Transverse colon (tissue), 4 donors: ENCODE results near the gene UBN1. TPM values are rescaled to one million over a fixed set of nuclear protein-coding genes. Genes with fewer than 3 reads are reported as not detected.

Experiments used
- DNase-seq: peaks from one replicate; pipeline ENCODE4 v3.0.0-alpha.2; 2019
- H3K27ac ChIP-seq, 4 donors: fragments of 200-600 bp; sonication (generic); 2 replicates each; pipeline ENCODE4 v1.5.1; 2016 to 2018; ENCODE audit warnings: inconsistent platforms in 4 of 4
- H3K27me3 ChIP-seq: fragments of 200-600 bp; sonication (generic); 2 replicates; pipeline ENCODE4 v1.5.1; 2017; ENCODE audit warnings: inconsistent platforms
- H3K36me3 ChIP-seq, 4 donors: fragments of 200-600 bp; sonication (generic); 2 replicates each; pipeline ENCODE4 v1.5.1; 2017 to 2019; ENCODE audit warnings: inconsistent platforms in 4 of 4
- H3K4me1 ChIP-seq, 4 donors: fragments of 200-600 bp; sonication (generic); 2 replicates each; pipeline ENCODE4 v1.5.1; 2017 to 2020; ENCODE audit warnings: inconsistent platforms in 4 of 4
- H3K4me3 ChIP-seq, 4 donors: fragments of 200-600 bp; sonication (generic); 1 replicate in 1 of 4; 2 replicates in 3 of 4; pipeline versions ENCODE4 v1.5.1 to v1.6.1; 2017 to 2019; ENCODE audit warnings: inconsistent platforms in 4 of 4
- H3K9me3 ChIP-seq, 2 donors: fragments of 200-600 bp; sonication (generic); 2 replicates each; pipeline ENCODE4 v1.5.1; 2017 to 2019; ENCODE audit warnings: inconsistent platforms in 2 of 2
- CTCF ChIP-seq, 5 experiments: fragments of 200-600 bp in 3 of 5; fragments of 450-650 bp in 2 of 5; sonication (generic) in 3 of 5; IDR thresholded peaks; 1 replicate in 2 of 5; 2 replicates in 3 of 5; pipeline ENCODE4 v1.5.1; 2016 to 2017; ENCODE audit warnings: antibody characterized with exemption in 5 of 5, inconsistent platforms in 3 of 5, mild to moderate bottlenecking in 2 of 5, moderate library complexity in 1 of 5
- EP300 ChIP-seq: sonication (generic); formaldehyde crosslinking; IDR thresholded peaks from one replicate; pipeline ENCODE4 v1.6.1; 2017; ENCODE audit warnings: antibody characterized with exemption, low read depth
- POLR2A ChIP-seq: fragments of 450-650 bp; IDR thresholded peaks from one replicate; pipeline ENCODE4 v1.6.1; 2016; ENCODE audit warnings: antibody characterized with exemption, mild to moderate bottlenecking, moderate library complexity
- POLR2AphosphoS5 ChIP-seq, 3 donors: sonication (generic); formaldehyde crosslinking; IDR thresholded peaks; one replicate each; pipeline ENCODE4 v1.6.1; 2016; ENCODE audit warnings: antibody characterized with exemption in 3 of 3
- WGBS, 2 donors: methylation state at CpG; one replicate each; pipeline ENCODE4 v1.1.5; 2018; ENCODE audit warnings: low coverage in 1 of 2; 5-methylcytosine and 5-hydroxymethylcytosine counted together
- in situ Hi-C, 4 donors: fragments of 200-750 bp; cut with MboI; loops; one replicate each; pipeline versions ENCODE4 v1.15.0 to v1.15.1; 2017; ENCODE audit warnings: low sequenced_read_pairs in 3 of 4, low pct_ligation_motif_present in 1 of 4, low pct_unique_long_range_greater_than_20kb in 1 of 4
- intact Hi-C: fragments of 100-400 bp; cut with DNase I; formaldehyde crosslinking; loops from one replicate; pipeline ENCODE4 v1.15.1; 2023; ENCODE audit warnings: low total_unique reads
- total RNA-seq, 4 donors: library from RNA; depleted of rRNA; stranded (reverse); fragments of >200 nt; gene quantifications; one replicate each; pipeline ENCODE4 v1.1.0, GENCODE V29; 2016

Gene UBN1
- total RNA-seq, 4 donors from 2014 or later, result 33.6 to 60.2 (median 53.0) TPM

GRCh38 chr16:4806280-4806679, 41.0 kb upstream of the UBN1 start:
- intact Hi-C loops, result no loop called here
- WGBS, 2 donors, result 89 to 100% methylated on average over 3 to 6 of the region's 6 CpGs
- Histone ChIP-seq H3K4me3 (no peak overlapping the region), H3K9me3 (no peaks in the 10 kb centered on the region), H3K36me3 (peaks cover 0 to 48% (median 16%) of the 10 kb centered on the region in 4 donors), H3K27ac (no peak overlapping the region), H3K4me1 (peaks cover 4 to 20% (median 16%) of the 10 kb centered on the region in 4 donors), H3K27me3 (no peaks in the 10 kb centered on the region)
- TF ChIP-seq CTCF (IDR thresholded peaks at IDR 0.05), result no peak
- TF ChIP-seq POLR2AphosphoS5 (IDR thresholded peaks at IDR 0.05), result no peak
- TF ChIP-seq POLR2A, result no peak
- no peak for TF ChIP-seq EP300
- no peak for DNase-seq
- in situ Hi-C loops, result no loop called here

- Histone ChIP-seq H3K27me3 (no peaks in the 10 kb centered on the region), H3K4me3 (no peak overlapping the region), H3K27ac (no peak overlapping the region), H3K36me3 (peaks cover 0 to 56% (median 25%) of the 10 kb centered on the region in 4 donors), H3K9me3 (no peaks in the 10 kb centered on the region), H3K4me1 (peaks cover 0 to 15% (median 0%) of the 10 kb centered on the region in 4 donors)
- in situ Hi-C loops, result no loop called here
- TF ChIP-seq POLR2A (no peak), POLR2AphosphoS5 (IDR thresholded peaks at IDR 0.05) (no peak), CTCF (IDR thresholded peaks at IDR 0.05) (no peak), EP300 (no peak)
- intact Hi-C loops, result no loop called here
- WGBS, 2 donors, result 96% methylated on average over 3 of the region's 3 CpGs; no CpG with 5 or more reads in 1 of the 2 donors
- no peak for DNase-seq
These were observed 36.0 kb upstream of the UBN1 start for GRCh38 chr16:4811242-4811641.

GRCh38 chr16:4811773-4812172, 35.5 kb upstream of the UBN1 start:
- Histone ChIP-seq H3K4me1 (peaks cover 0 to 15% (median 0%) of the 10 kb centered on the region in 4 donors), H3K27ac (no peak overlapping the region), H3K27me3 (no peaks in the 10 kb centered on the region), H3K36me3 (peaks cover 0 to 59% (median 27%) of the 10 kb centered on the region in 4 donors), H3K4me3 (no peak overlapping the region), H3K9me3 (no peaks in the 10 kb centered on the region)
- DNase-seq, result no peak
- TF ChIP-seq EP300 (no peak), POLR2A (no peak), POLR2AphosphoS5 (IDR thresholded peaks at IDR 0.05) (no peak), CTCF (IDR thresholded peaks at IDR 0.05) (no peak)
- in situ Hi-C loops, result no loop called here
- intact Hi-C loops, result no loop called here
- 91% methylated on average over 9 of the region's 9 CpGs; no CpG with 5 or more reads in 1 of the 2 donors for WGBS, 2 donors

GRCh38 chr16:4813251-4814003, 33.9 kb upstream of the UBN1 start:
- peaks cover 0 to 15% (median 0%) of the 10 kb centered on the region in 4 donors for H3K4me1 ChIP-seq
- H3K27me3 ChIP-seq, result no peaks in the 10 kb centered on the region
- H3K4me3 ChIP-seq, result no peak overlapping the region
- in situ Hi-C loops, result no loop called here
- H3K27ac ChIP-seq, result peak overlapping the region; percentile 48 to 64 (median 54)
- intact Hi-C loops, result no loop called here
- H3K36me3 ChIP-seq, result peaks cover 0 to 59% (median 26%) of the 10 kb centered on the region in 4 donors
- DNase-seq, result no peak
- TF ChIP-seq CTCF (IDR thresholded peaks at IDR 0.05), result no peak
- TF ChIP-seq EP300, result no peak
- TF ChIP-seq POLR2A, result no peak
- TF ChIP-seq POLR2AphosphoS5 (IDR thresholded peaks at IDR 0.05), result no peak
- 93 to 100% methylated on average over 1 to 16 of the region's 16 CpGs for WGBS, 2 donors
- no peaks in the 10 kb centered on the region for H3K9me3 ChIP-seq
